Endothelial cell of umbilical vein (primary cell): ENCODE measurements around the gene CDCA5. TPM values are rescaled to one million over a fixed set of nuclear protein-coding genes. Genes with fewer than 3 reads are reported as not detected.

Source experiments
- BruUV-seq: library from RNA; stranded (reverse); fragments of 400-500 nt; replicated peaks from 2 replicates; lab custom pipeline; 2021; lab: Mats Ljungman, UMichigan
- CTCF ChIA-PET: fragments of 300-600, 350-600 bp; sonication (Branson Sonifier 250); formaldehyde crosslinking; loops from one replicate; lab custom pipeline; 2021; ENCODE audit warnings: antibody characterized with exemption, inconsistent platforms; lab: Charles Lee
- POLR2A ChIA-PET: fragments of 300-600, 350-600 bp; sonication (Branson Sonifier 250); formaldehyde crosslinking; loops from one replicate; lab custom pipeline; 2021; ENCODE audit warnings: antibody characterized with exemption, inconsistent platforms; lab: Charles Lee
- DNase-seq: peaks from one replicate; pipeline ENCODE4 v3.0.0-alpha.2; 2011; ENCODE audit warnings: low read depth, low spot score
- FAIRE-seq: peaks from 2 replicates; lab custom pipeline; 2011; peaks lifted over from hg19 to GRCh38; lab: Jason Lieb, UNC
- H2AFZ ChIP-seq: 2 replicates; pipeline ENCODE4 v1.6.0; 2012; ENCODE audit warnings: low read depth, low read length, control low read depth, inconsistent platforms
- H3K27ac ChIP-seq: 2 replicates; pipeline ENCODE4 v1.5.1; 2011; ENCODE audit warnings: low read depth, mild to moderate bottlenecking, control low read depth, low read length, moderate library complexity; ENCODE audit not compliant: insufficient read depth
- H3K27me3 ChIP-seq, 2 experiments: 2 replicates each; pipeline versions ENCODE4 v1.6.0 to v1.6.1; 2011; ENCODE audit warnings: low read length in 2 of 2, mixed read lengths in 1 of 2; ENCODE audit not compliant: control insufficient read depth in 2 of 2, insufficient read depth in 2 of 2
- H3K36me3 ChIP-seq, 2 experiments: 2 replicates in 1 of 2; 3 replicates in 1 of 2; pipeline ENCODE4 v1.5.1; 2011; ENCODE audit warnings: low read length in 2 of 2, mild to moderate bottlenecking in 1 of 2, moderate library complexity in 1 of 2; ENCODE audit not compliant: control insufficient read depth in 2 of 2, insufficient read depth in 2 of 2; ENCODE audit errors: extremely low read depth in 1 of 2
- H3K4me1 ChIP-seq: 3 replicates; pipeline ENCODE4 v1.5.1; 2011; ENCODE audit warnings: mild to moderate bottlenecking, low read length; ENCODE audit not compliant: control insufficient read depth, insufficient read depth; ENCODE audit errors: extremely low read depth
- H3K4me2 ChIP-seq: 2 replicates; pipeline ENCODE4 v1.6.1; 2011; ENCODE audit warnings: low read length, control low read depth, mixed read lengths; ENCODE audit not compliant: insufficient read depth
- H3K4me3 ChIP-seq, 3 experiments: fragments of 200-600 bp in 1 of 3; sonication (generic), shearing (Covaris generic) in 1 of 3; replicated peaks in 1 of 3; 2 replicates each; pipeline ENCODE4 v1.5.1; 2011 to 2016; ENCODE audit warnings: control low read depth in 3 of 3, low read length in 3 of 3, mild to moderate bottlenecking in 2 of 3, inconsistent platforms in 1 of 3, low read depth in 1 of 3, moderate library complexity in 1 of 3; ENCODE audit not compliant: insufficient read depth in 1 of 3
- H3K79me2 ChIP-seq: 2 replicates; pipeline ENCODE4 v1.6.0; 2012; ENCODE audit warnings: low read length, inconsistent platforms; ENCODE audit not compliant: control insufficient read depth, insufficient read depth
- H3K9ac ChIP-seq: replicated peaks from 2 replicates; pipeline ENCODE3; 2011; ENCODE audit warnings: low read length, control low read depth; ENCODE audit not compliant: insufficient read depth; ENCODE audit errors: extremely low read depth
- H3K9me1 ChIP-seq: replicated peaks from 3 replicates; pipeline ENCODE4 v1.6.0; 2011; ENCODE audit warnings: mild to moderate bottlenecking, low read length; ENCODE audit not compliant: control insufficient read depth, insufficient read depth; ENCODE audit errors: extremely low read depth
- H3K9me3 ChIP-seq: replicated peaks from 2 replicates; pipeline ENCODE4 v1.5.1; 2012; ENCODE audit warnings: low read length, inconsistent platforms; ENCODE audit not compliant: control insufficient read depth, insufficient read depth
- H4K20me1 ChIP-seq: replicated peaks from 2 replicates; pipeline ENCODE3; 2011; ENCODE audit warnings: mild to moderate bottlenecking, low read length; ENCODE audit not compliant: control insufficient read depth, insufficient read depth; ENCODE audit errors: extremely low read depth
- EZH2 ChIP-seq: IDR thresholded peaks from 2 replicates; pipeline ENCODE4 v1.6.1; 2012; ENCODE audit warnings: borderline replicate concordance, low read depth, mild to moderate bottlenecking, moderate library complexity, low read length, inconsistent platforms; ENCODE audit not compliant: severe bottlenecking
- FOS ChIP-seq: IDR thresholded peaks from 2 replicates; pipeline ENCODE4 v1.6.1; 2011; ENCODE audit warnings: mild to moderate bottlenecking, low read length, moderate library complexity, borderline replicate concordance; ENCODE audit not compliant: insufficient read depth
- GATA2 ChIP-seq: IDR thresholded peaks from 2 replicates; pipeline ENCODE4 v1.7.0; 2011; ENCODE audit warnings: low read depth, mild to moderate bottlenecking, moderate library complexity, mixed read lengths, low read length; ENCODE audit not compliant: insufficient read length, insufficient read depth
- JUN ChIP-seq: IDR thresholded peaks from 2 replicates; pipeline ENCODE4 v1.6.1; 2011; ENCODE audit warnings: borderline replicate concordance, low read depth; ENCODE audit not compliant: insufficient read length, insufficient read depth
- MAX ChIP-seq: IDR thresholded peaks from 2 replicates; pipeline ENCODE4 v1.6.1; 2011; ENCODE audit not compliant: insufficient read depth, insufficient read length
- MYC ChIP-seq: IDR thresholded peaks from one replicate; pipeline ENCODE4 v1.6.1; 2011; ENCODE audit warnings: mild to moderate bottlenecking, low read depth, low read length
- POLR2A ChIP-seq: IDR thresholded peaks from 2 replicates; pipeline ENCODE4 v1.6.1; 2012; ENCODE audit warnings: low read depth, mild to moderate bottlenecking, control low read depth, low read length
- POLR2AphosphoS5 ChIP-seq: IDR thresholded peaks from 2 replicates; pipeline ENCODE4 v1.6.1; 2012; ENCODE audit warnings: low read depth, mild to moderate bottlenecking, control low read depth, low read length, moderate library complexity; ENCODE audit not compliant: insufficient read depth
- dilution Hi-C: fragments of 300-500 bp; cut with MboI; formaldehyde crosslinking; loops from one replicate; pipeline ENCODE4 v1.15.0; 2019; ENCODE audit warnings: low sequenced_read_pairs; ENCODE audit not compliant: extremely low pct_ligation_motif_present
- intact Hi-C: fragments of 100-400 bp; cut with micrococcal nuclease; formaldehyde crosslinking; loops from one replicate; pipeline ENCODE4 v1.10.0; 2022
- polyA plus RNA-seq, 4 experiments: library from polyadenylated mRNA; depleted of rRNA in 3 of 4; stranded (reverse) in 3 of 4; unstranded in 1 of 4; fragments of >200 nt; gene quantifications; 2 replicates each; pipeline versions ENCODE4 v1.2.1 to v1.2.3, GENCODE V29; 2011 to 2012; ENCODE audit warnings: missing spikeins in 1 of 4
- total RNA-seq: library from RNA; stranded (reverse); gene quantifications from 2 replicates; pipeline ENCODE4 v1.2.3, GENCODE V29; 2021
- TF ChIP-seq, protein P1 (sequence below), 2 donors: IDR thresholded peaks; 1 replicate in 1 of 2; 2 replicates in 1 of 2; pipeline ENCODE4 v1.5.1; 2011; ENCODE audit warnings: low read length in 2 of 2, mild to moderate bottlenecking in 2 of 2, moderate library complexity in 2 of 2, control low read depth in 1 of 2, inconsistent platforms in 1 of 2, low read depth in 1 of 2; ENCODE audit not compliant: insufficient read depth in 1 of 2; ENCODE audit errors: extremely low read depth in 1 of 2

Gene CDCA5
- total and polyA plus RNA-seq, 2 donors (not counting 3 experiments of a cell fraction or from before 2014, with no cell fraction given), result 16.4 to 35.7 TPM

DNA sequence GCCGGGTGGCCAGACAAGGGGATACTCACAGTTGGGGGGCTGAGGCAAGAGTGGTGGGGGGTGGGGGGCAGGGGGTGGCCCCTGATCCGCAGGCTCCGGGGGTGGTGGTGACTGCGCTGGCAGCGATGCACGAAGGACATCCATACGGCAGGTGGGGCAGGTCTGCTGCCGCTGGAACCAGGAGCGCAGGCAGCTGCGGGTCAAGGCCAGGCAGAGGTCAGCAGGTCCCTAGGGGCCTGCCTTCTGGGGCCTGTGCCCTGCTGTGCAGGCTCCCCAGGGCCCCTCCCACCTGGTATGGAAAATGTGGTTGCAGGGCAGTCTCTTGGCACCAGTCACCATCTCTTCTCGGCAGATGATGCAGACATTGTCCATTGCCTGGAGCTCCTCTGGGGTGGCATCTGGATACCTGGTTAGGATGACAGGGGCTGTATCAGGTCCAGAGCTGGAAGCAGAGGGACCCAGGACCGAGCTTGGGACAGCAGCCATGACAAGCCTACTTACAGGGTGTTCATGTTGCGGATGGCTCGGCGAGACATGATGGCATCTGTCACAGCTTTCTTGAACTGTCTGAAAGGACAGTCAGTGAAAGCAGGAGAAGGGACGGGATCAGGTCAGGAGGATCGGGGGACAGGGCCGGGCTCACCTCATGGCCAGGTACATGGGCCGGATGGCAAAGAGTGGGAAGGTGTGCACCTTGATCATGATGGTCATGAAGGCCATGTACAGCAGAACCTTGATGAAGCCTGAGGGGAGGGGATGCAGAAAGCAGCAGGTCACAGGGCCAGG is 47.0 kb upstream of the CDCA5 start:
- dilution Hi-C loops (no loop called here), intact Hi-C loops (no loop called here)
- H3K27ac ChIP-seq, result no peak overlapping the region
- peaks cover 12% of the 10 kb centered on the region for H3K4me1 ChIP-seq
- TF ChIP-seq MYC, result no peak
- TF ChIP-seq, protein P1, sequence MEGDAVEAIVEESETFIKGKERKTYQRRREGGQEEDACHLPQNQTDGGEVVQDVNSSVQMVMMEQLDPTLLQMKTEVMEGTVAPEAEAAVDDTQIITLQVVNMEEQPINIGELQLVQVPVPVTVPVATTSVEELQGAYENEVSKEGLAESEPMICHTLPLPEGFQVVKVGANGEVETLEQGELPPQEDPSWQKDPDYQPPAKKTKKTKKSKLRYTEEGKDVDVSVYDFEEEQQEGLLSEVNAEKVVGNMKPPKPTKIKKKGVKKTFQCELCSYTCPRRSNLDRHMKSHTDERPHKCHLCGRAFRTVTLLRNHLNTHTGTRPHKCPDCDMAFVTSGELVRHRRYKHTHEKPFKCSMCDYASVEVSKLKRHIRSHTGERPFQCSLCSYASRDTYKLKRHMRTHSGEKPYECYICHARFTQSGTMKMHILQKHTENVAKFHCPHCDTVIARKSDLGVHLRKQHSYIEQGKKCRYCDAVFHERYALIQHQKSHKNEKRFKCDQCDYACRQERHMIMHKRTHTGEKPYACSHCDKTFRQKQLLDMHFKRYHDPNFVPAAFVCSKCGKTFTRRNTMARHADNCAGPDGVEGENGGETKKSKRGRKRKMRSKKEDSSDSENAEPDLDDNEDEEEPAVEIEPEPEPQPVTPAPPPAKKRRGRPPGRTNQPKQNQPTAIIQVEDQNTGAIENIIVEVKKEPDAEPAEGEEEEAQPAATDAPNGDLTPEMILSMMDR (IDR thresholded peaks at IDR 0.05; ENCODE audit: extremely low read depth in 1 of 2, insufficient read depth in 1 of 2, low read depth in 1 of 2, low read length in 2 of 2), result no peak
- TF ChIP-seq POLR2AphosphoS5, result no peak
- TF ChIP-seq GATA2, result no peak
- no peak for TF ChIP-seq JUN
- TF ChIP-seq EZH2, result no peak
- no peak for TF ChIP-seq FOS
- no peak for TF ChIP-seq POLR2A
- no peak for TF ChIP-seq MAX
- no peaks in the 10 kb centered on the region for H3K9me1 ChIP-seq
- H3K4me3 ChIP-seq, result no peak overlapping the region
- FAIRE-seq (no peak), DNase-seq (no peak)
- no peak overlapping the region for H2AFZ ChIP-seq
- no TSS peak for BruUV-seq
- CTCF ChIA-PET, result interaction anchor here (1.1 to 2.0 kb wide), 3 partner anchors 13 to 199 kb away, joined by 3 to 7 read pairs (median 4); partner anchors contain the start of gene ZNHIT2
- no peaks in the 10 kb centered on the region for H3K27me3 ChIP-seq
- no peaks in the 10 kb centered on the region for H3K9me3 ChIP-seq
- H3K9ac ChIP-seq, result no peak overlapping the region
- no peaks in the 10 kb centered on the region for H4K20me1 ChIP-seq
- POLR2A ChIA-PET, result no interaction called here
- no peak overlapping the region for H3K4me2 ChIP-seq
- H3K79me2 ChIP-seq, result peaks cover 14% of the 10 kb centered on the region
- peaks cover 11 to 51% of the 10 kb centered on the region in 2 experiments for H3K36me3 ChIP-seq
